ENCODE data around the gene SLC4A8. TPM values are rescaled to one million over a fixed set of nuclear protein-coding genes. Genes with fewer than 3 reads are reported as not detected.

The SLC4A8 gene
- total and polyA plus RNA-seq, 9 of the 15 experiments (the other 6 are each of a cell fraction or from before 2014, with no cell fraction given) = 0.04 to 1.5 (median 0.12) TPM; not detected in 2

DNA sequence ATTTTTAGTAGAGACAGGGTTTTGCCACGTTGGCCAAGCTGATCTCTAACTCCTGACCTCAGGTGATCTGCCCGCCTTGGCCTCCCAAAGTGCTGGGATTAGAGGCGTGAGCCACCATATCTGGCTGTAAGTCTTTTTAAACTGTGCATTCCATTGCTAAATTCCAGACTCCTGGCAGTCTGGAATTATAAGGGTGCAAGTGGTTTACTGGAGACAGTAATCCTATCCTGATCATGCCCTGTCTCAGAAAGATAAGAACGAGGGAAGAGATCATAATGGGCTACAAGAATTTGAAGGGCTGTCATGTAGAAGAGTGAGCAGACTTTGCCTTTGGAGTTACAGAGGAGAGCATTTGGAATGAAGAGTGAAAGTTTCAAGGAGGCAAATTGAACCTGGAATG lies 6.8 kb upstream of the SLC4A8 start:
- H3K4me2 ChIP-seq (ENCODE audit: insufficient read depth, low read length) = no peak overlapping the region
- no peaks in the 10 kb centered on the region for H3K4me1 ChIP-seq (replicated peaks in 1 of 2; ENCODE audit: control insufficient read depth in 2 of 2, insufficient read depth in 2 of 2, low read length in 2 of 2)
- WGBS (ENCODE audit: insufficient coverage, low coverage, missing lambda C conversion rate) = 13% methylated on average over 4 of the region's 4 CpGs
- no peak for ATAC-seq
- intact Hi-C loops (cut with micrococcal nuclease) = no loop called here
- BruUV-seq (replicated peaks) = no TSS peak
- H3K9me3 ChIP-seq (replicated peaks; ENCODE audit: control insufficient read depth, insufficient read depth, low read depth, low read length) = no peaks in the 10 kb centered on the region
- H3K27ac ChIP-seq (ENCODE audit: extremely low read depth, low read depth, low read length) = no peak overlapping the region
- in situ Hi-C loops (cut with MboI) = loop anchor here (25.0 kb wide), 1 partner anchor 594 kb away; the partner anchor contains the start of gene TAMALIN
- no peak overlapping the region for H3K9ac ChIP-seq (ENCODE audit: insufficient read depth in 1 of 2, low read depth in 2 of 2, low read length in 2 of 2)
- H3K4me3 ChIP-seq = no peak overlapping the region
- no peaks in the 10 kb centered on the region for H3K9me1 ChIP-seq (ENCODE audit: control insufficient read depth, insufficient read depth, low read length)
- no peak for DNase-seq (ENCODE audit: extremely low read depth in 1 of 4, low spot score in 3 of 4)
- no peaks in the 10 kb centered on the region for H3K79me2 ChIP-seq (ENCODE audit: control insufficient read depth, insufficient read depth, low read length)
- no peak overlapping the region for H2AFZ ChIP-seq (ENCODE audit: low read depth, low read length)
- POLR2A ChIA-PET = no interaction called here
- H3K27me3 ChIP-seq (ENCODE audit: control insufficient read depth in 2 of 2, insufficient read depth in 2 of 2, low read length in 2 of 2) = 0 out of 5 replicates have a peak, but pooled peaks cover 0 to 2% of the 10 kb centered on the region in 2 experiments
- FAIRE-seq = no peak
- CTCF ChIA-PET (ENCODE audit: low intra/inter-chr PET ratio) = no interaction called here
- H4K20me1 ChIP-seq (replicated peaks; ENCODE audit: control insufficient read depth, insufficient read depth, low read length) = no peaks in the 10 kb centered on the region
- no peaks in the 10 kb centered on the region for H3K36me3 ChIP-seq (ENCODE audit: control insufficient read depth, insufficient read depth, low read length)
- TF ChIP-seq MYNN (IDR thresholded peaks at IDR 0.05) = no peak
- TF ChIP-seq MYNN (CRISPR knock-in tag; IDR thresholded peaks at IDR 0.05) = no peak
- TF ChIP-seq NFATC3 (IDR thresholded peaks at IDR 0.05) = no peak
- no peak for TF ChIP-seq NR1H2 (CRISPR knock-in tag; IDR thresholded peaks at IDR 0.05)
- no peak for TF ChIP-seq ZNF445 (CRISPR knock-in tag; IDR thresholded peaks at IDR 0.05; ENCODE audit: low read depth)
- no peak for TF ChIP-seq ZNF707 (CRISPR knock-in tag; conservative IDR thresholded peaks at IDR 0.05)
- no peak for TF ChIP-seq ARID1B (IDR thresholded peaks at IDR 0.05)
- no peak for TF ChIP-seq ZNF316 (IDR thresholded peaks at IDR 0.05)
- TF ChIP-seq HNRNPL (IDR thresholded peaks at IDR 0.05; ENCODE audit: low read depth, low read length) = no peak
- TF ChIP-seq E2F3 (CRISPR knock-in tag; IDR thresholded peaks at IDR 0.05) = no peak
- TF ChIP-seq, protein P1, sequence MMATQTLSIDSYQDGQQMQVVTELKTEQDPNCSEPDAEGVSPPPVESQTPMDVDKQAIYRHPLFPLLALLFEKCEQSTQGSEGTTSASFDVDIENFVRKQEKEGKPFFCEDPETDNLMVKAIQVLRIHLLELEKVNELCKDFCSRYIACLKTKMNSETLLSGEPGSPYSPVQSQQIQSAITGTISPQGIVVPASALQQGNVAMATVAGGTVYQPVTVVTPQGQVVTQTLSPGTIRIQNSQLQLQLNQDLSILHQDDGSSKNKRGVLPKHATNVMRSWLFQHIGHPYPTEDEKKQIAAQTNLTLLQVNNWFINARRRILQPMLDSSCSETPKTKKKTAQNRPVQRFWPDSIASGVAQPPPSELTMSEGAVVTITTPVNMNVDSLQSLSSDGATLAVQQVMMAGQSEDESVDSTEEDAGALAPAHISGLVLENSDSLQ (IDR thresholded peaks at IDR 0.05) = no peak
- TF ChIP-seq CC2D1A (IDR thresholded peaks at IDR 0.05) = no peak
- TF ChIP-seq, protein P2, sequence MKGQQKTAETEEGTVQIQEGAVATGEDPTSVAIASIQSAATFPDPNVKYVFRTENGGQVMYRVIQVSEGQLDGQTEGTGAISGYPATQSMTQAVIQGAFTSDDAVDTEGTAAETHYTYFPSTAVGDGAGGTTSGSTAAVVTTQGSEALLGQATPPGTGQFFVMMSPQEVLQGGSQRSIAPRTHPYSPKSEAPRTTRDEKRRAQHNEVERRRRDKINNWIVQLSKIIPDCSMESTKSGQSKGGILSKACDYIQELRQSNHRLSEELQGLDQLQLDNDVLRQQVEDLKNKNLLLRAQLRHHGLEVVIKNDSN (CRISPR knock-in tag; IDR thresholded peaks at IDR 0.05) = no peak
- no peak for TF ChIP-seq SUPT5H (IDR thresholded peaks at IDR 0.05)
- TF ChIP-seq, protein P3, sequence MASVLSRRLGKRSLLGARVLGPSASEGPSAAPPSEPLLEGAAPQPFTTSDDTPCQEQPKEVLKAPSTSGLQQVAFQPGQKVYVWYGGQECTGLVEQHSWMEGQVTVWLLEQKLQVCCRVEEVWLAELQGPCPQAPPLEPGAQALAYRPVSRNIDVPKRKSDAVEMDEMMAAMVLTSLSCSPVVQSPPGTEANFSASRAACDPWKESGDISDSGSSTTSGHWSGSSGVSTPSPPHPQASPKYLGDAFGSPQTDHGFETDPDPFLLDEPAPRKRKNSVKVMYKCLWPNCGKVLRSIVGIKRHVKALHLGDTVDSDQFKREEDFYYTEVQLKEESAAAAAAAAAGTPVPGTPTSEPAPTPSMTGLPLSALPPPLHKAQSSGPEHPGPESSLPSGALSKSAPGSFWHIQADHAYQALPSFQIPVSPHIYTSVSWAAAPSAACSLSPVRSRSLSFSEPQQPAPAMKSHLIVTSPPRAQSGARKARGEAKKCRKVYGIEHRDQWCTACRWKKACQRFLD (CRISPR knock-in tag; IDR thresholded peaks at IDR 0.05) = no peak
- TF ChIP-seq, protein P4, sequence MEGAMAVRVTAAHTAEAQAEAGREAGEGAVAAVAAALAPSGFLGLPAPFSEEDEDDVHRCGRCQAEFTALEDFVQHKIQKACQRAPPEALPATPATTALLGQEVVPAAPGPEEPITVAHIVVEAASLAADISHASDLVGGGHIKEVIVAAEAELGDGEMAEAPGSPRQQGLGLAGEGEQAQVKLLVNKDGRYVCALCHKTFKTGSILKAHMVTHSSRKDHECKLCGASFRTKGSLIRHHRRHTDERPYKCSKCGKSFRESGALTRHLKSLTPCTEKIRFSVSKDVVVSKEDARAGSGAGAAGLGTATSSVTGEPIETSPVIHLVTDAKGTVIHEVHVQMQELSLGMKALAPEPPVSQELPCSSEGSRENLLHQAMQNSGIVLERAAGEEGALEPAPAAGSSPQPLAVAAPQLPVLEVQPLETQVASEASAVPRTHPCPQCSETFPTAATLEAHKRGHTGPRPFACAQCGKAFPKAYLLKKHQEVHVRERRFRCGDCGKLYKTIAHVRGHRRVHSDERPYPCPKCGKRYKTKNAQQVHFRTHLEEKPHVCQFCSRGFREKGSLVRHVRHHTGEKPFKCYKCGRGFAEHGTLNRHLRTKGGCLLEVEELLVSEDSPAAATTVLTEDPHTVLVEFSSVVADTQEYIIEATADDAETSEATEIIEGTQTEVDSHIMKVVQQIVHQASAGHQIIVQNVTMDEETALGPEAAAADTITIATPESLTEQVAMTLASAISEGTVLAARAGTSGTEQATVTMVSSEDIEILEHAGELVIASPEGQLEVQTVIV (CRISPR knock-in tag; IDR thresholded peaks at IDR 0.05; ENCODE audit: borderline replicate concordance) = no peak
- TF ChIP-seq U2AF2 (optimal IDR thresholded peaks at IDR 0.05; ENCODE audit: low read depth, low read length) = no peak
- no peak for TF ChIP-seq ZNF444 (CRISPR knock-in tag; IDR thresholded peaks at IDR 0.05)
- TF ChIP-seq PHTF2 (CRISPR knock-in tag; IDR thresholded peaks at IDR 0.05) = no peak

Measured in K562 (cell line).